Naive thymus-derived CD4-positive, alpha-beta T cell (primary cell): ENCODE data around the gene RBM23. TPM values are rescaled to one million over a fixed set of nuclear protein-coding genes. Genes with fewer than 3 reads are reported as not detected.
A peak's percentile ranks its signal among the peaks of the same experiment; 100 is the strongest.

ENCODE experiments used
- ATAC-seq: fragments of 150-1000 bp; cut with Tn5 transposase; 2 replicates; pipeline ENCODE4 v1.10.0; 2021; ENCODE audit warnings: mild to moderate bottlenecking, moderate library complexity
- CTCF ChIA-PET: fragments of 350-600 bp; sonication (Branson Sonifier 250); formaldehyde crosslinking; loops from one replicate; lab custom pipeline; 2021; ENCODE audit warnings: antibody characterized with exemption; lab: Charles Lee
- POLR2A ChIA-PET: fragments of 350-600 bp; sonication (Branson Sonifier 250); formaldehyde crosslinking; loops from one replicate; lab custom pipeline; 2021; ENCODE audit warnings: antibody characterized with exemption, inconsistent platforms; lab: Charles Lee
- DNase-seq, 9 donors: peaks; one replicate each; pipeline versions ENCODE4 v3.0.0 to v3.0.0-alpha.2; 2020 to 2022; ENCODE audit warnings: mixed read lengths in 1 of 9
- H3K27ac ChIP-seq: one replicate; pipeline ENCODE4 v1.7.0; 2013; ENCODE audit warnings: mild to moderate bottlenecking, low read depth, low read length, moderate library complexity
- H3K27me3 ChIP-seq, 2 donors: one replicate each; pipeline ENCODE4 v1.7.0; 2013; ENCODE audit warnings: low read length in 2 of 2, mild to moderate bottlenecking in 2 of 2, moderate library complexity in 2 of 2; ENCODE audit not compliant: control insufficient read depth in 2 of 2, insufficient read depth in 2 of 2
- H3K36me3 ChIP-seq, 3 experiments: 1 replicate in 2 of 3; 2 replicates in 1 of 3; pipeline ENCODE4 v1.7.0; 2013; ENCODE audit warnings: low read length in 3 of 3, mild to moderate bottlenecking in 3 of 3, moderate library complexity in 1 of 3; ENCODE audit not compliant: insufficient read depth in 3 of 3, control insufficient read depth in 2 of 3
- H3K4me1 ChIP-seq, 2 donors: one replicate each; pipeline ENCODE4 v1.7.0; 2013; ENCODE audit warnings: low read length in 2 of 2, mild to moderate bottlenecking in 2 of 2, moderate library complexity in 1 of 2; ENCODE audit not compliant: control insufficient read depth in 2 of 2, insufficient read depth in 2 of 2
- H3K4me3 ChIP-seq: 2 replicates; pipeline ENCODE4 v1.7.0; 2013; ENCODE audit warnings: mild to moderate bottlenecking, low read length
- H3K9me3 ChIP-seq, 3 experiments: 1 replicate in 2 of 3; 2 replicates in 1 of 3; pipeline ENCODE4 v1.7.0; 2013; ENCODE audit warnings: low read length in 3 of 3; ENCODE audit not compliant: control insufficient read depth in 2 of 3
- H3K27ac Mint-ChIP-seq, 9 donors: one replicate each; pipeline ENCODE4 v1.8.0; 2020 to 2022; ENCODE audit warnings: mixed read lengths in 9 of 9, mild to moderate bottlenecking in 8 of 9, moderate library complexity in 5 of 9, inconsistent platforms in 2 of 9
- H3K27me3 Mint-ChIP-seq, 5 donors: one replicate each; pipeline ENCODE4 v1.8.0; 2021 to 2022; ENCODE audit warnings: mixed read lengths in 5 of 5, mild to moderate bottlenecking in 1 of 5
- H3K36me3 Mint-ChIP-seq, 5 donors: one replicate each; pipeline ENCODE4 v1.8.0; 2020 to 2022; ENCODE audit warnings: mixed read lengths in 5 of 5, mild to moderate bottlenecking in 3 of 5, inconsistent platforms in 1 of 5
- H3K4me1 Mint-ChIP-seq, 7 donors: one replicate each; pipeline ENCODE4 v1.8.0; 2020 to 2022; ENCODE audit warnings: mixed read lengths in 7 of 7, mild to moderate bottlenecking in 3 of 7, inconsistent platforms in 1 of 7
- H3K4me3 Mint-ChIP-seq, 10 donors: one replicate each; pipeline ENCODE4 v1.8.0; 2020 to 2022; ENCODE audit warnings: mild to moderate bottlenecking in 10 of 10, mixed read lengths in 10 of 10, moderate library complexity in 6 of 10, inconsistent platforms in 2 of 10
- H3K9me3 Mint-ChIP-seq, 11 donors: one replicate each; pipeline ENCODE4 v1.8.0; 2020 to 2022; ENCODE audit warnings: mixed read lengths in 11 of 11, mild to moderate bottlenecking in 4 of 11, inconsistent platforms in 1 of 11, moderate library complexity in 1 of 11
- intact Hi-C, 2 donors: fragments of 100-400 bp; cut with micrococcal nuclease; formaldehyde crosslinking; loops; one replicate each; pipeline ENCODE4 v1.15.1; 2023
- polyA plus RNA-seq, 2 donors: library from polyadenylated mRNA; unstranded; fragments of 300-500 nt; fragmentation: Illumina TruSeq; gene quantifications; one replicate each; pipeline ENCODE4 v1.2.3, GENCODE V29; 2021
- total RNA-seq, 6 experiments: library from RNA in 5 of 6; stranded (reverse) in 5 of 6; gene quantifications; 1 replicate in 5 of 6; 2 replicates in 1 of 6; pipeline ENCODE4 v1.2.3 and lab custom pipeline; 2021 to 2026

The RBM23 gene
- total and polyA plus RNA-seq, 7 experiments from 2014 or later: 51.2 to 140 (median 95.3) TPM

GRCh38 chr14:22878271-22879246 is 40.4 kb downstream of the RBM23 start:
- POLR2A ChIA-PET: interaction anchor here (1.3 kb wide), 1 partner anchor 8 kb away, joined by 3 read pairs; no protein-coding TSS in a partner anchor
- H3K36me3 ChIP-seq: peaks cover 24 to 62% (median 31%) of the 10 kb centered on the region in 3 experiments
- no peak overlapping the region for H3K27ac ChIP-seq

GRCh38 chr14:22877000-22877501 is 41.9 kb downstream of the RBM23 start:
- ATAC-seq: no peak
- Histone ChIP-seq H3K27me3 (no peaks in the 10 kb centered on the region), H3K4me1 (peaks cover 8 to 19% of the 10 kb centered on the region in 2 donors), H3K4me3 (no peak overlapping the region), H3K27ac (no peak overlapping the region), H3K36me3 (peaks cover 24 to 72% (median 32%) of the 10 kb centered on the region in 3 experiments), H3K9me3 (no peaks in the 10 kb centered on the region)
- Mint-ChIP-seq H3K9me3 (no peaks in the 10 kb centered on the region), H3K27me3 (no peaks in the 10 kb centered on the region), H3K4me1 (peaks cover 19 to 42% (median 33%) of the 10 kb centered on the region in 7 donors), H3K4me3 (no peak overlapping the region), H3K36me3 (peaks cover 9 to 40% (median 21%) of the 10 kb centered on the region in 5 donors), H3K27ac (no peak overlapping the region)
- intact Hi-C loops: no loop called here
- DNase-seq: no peak
- CTCF ChIA-PET: no interaction called here
- POLR2A ChIA-PET: interaction anchor here (1.3 to 8.6 kb wide), 2 partner anchors 9 kb away, joined by 3 to 145 read pairs; partner anchors contain the start of gene REM2

More at GRCh38 chr14:22878271-22879246, 40.4 kb downstream of the RBM23 start:
- Histone ChIP-seq H3K4me1 (peaks cover 0 to 14% of the 10 kb centered on the region in 2 donors), H3K27me3 (no peaks in the 10 kb centered on the region), H3K4me3 (no peak overlapping the region), H3K9me3 (no peaks in the 10 kb centered on the region)
- intact Hi-C loops: no loop called here
- ATAC-seq: no peak
- Mint-ChIP-seq H3K4me1 (peaks cover 11 to 42% (median 36%) of the 10 kb centered on the region in 7 donors), H3K36me3 (peaks cover 5 to 35% (median 17%) of the 10 kb centered on the region in 5 donors), H3K9me3 (no peaks in the 10 kb centered on the region), H3K27me3 (peaks cover 0 to 5% (median 0%) of the 10 kb centered on the region in 5 donors), H3K27ac (peak overlapping the region in 7 of 9 donors; percentile 14 to 73 (median 55)), H3K4me3 (no peak overlapping the region)
- CTCF ChIA-PET: no interaction called here
- DNase-seq: no peak

- H3K27ac Mint-ChIP-seq: peak overlapping the region in 4 of 9 donors; percentile 34 to 79 (median 47)
- Histone ChIP-seq H3K4me3 (no peak overlapping the region), H3K27ac (no peak overlapping the region), H3K4me1 (peaks cover 8 to 19% of the 10 kb centered on the region in 2 donors), H3K9me3 (no peaks in the 10 kb centered on the region), H3K27me3 (no peaks in the 10 kb centered on the region), H3K36me3 (peaks cover 24 to 78% (median 32%) of the 10 kb centered on the region in 3 experiments)
- H3K4me1 Mint-ChIP-seq: peaks cover 22 to 40% (median 27%) of the 10 kb centered on the region in 7 donors
- intact Hi-C loops: no loop called here
- CTCF ChIA-PET: interaction anchor here (0.6 to 1.1 kb wide), 3 partner anchors 22 to 330 kb away, joined by 3 to 5 read pairs (median 4); no protein-coding TSS in a partner anchor
- DNase-seq: no peak
- H3K36me3 Mint-ChIP-seq: peaks cover 9 to 40% (median 21%) of the 10 kb centered on the region in 5 donors
- H3K27me3 Mint-ChIP-seq: no peaks in the 10 kb centered on the region
- POLR2A ChIA-PET: interaction anchor here (1.5 to 8.6 kb wide), 2 partner anchors 10 to 20 kb away, joined by 4 to 145 read pairs; partner anchors contain the start of gene REM2
- no peaks in the 10 kb centered on the region for H3K9me3 Mint-ChIP-seq
- no peak for ATAC-seq
- no peak overlapping the region for H3K4me3 Mint-ChIP-seq
These were observed 43.1 kb downstream of the RBM23 start for GRCh38 chr14:22875748-22876319.

GRCh38 chr14:22875003-22875747 is 43.8 kb downstream of the RBM23 start:
- peaks cover 9 to 40% (median 21%) of the 10 kb centered on the region in 5 donors for H3K36me3 Mint-ChIP-seq
- H3K9me3 Mint-ChIP-seq: no peaks in the 10 kb centered on the region
- DNase-seq: no peak
- no peak for ATAC-seq
- peaks cover 29 to 46% (median 32%) of the 10 kb centered on the region in 7 donors for H3K4me1 Mint-ChIP-seq
- H3K4me1 ChIP-seq: peaks cover 14 to 25% of the 10 kb centered on the region in 2 donors
- H3K4me3 Mint-ChIP-seq: no peak overlapping the region
- no peaks in the 10 kb centered on the region for H3K27me3 Mint-ChIP-seq
- H3K27ac Mint-ChIP-seq: peak overlapping the region in 2 of 9 donors; percentile 51 to 83
- ChIA-PET POLR2A (interaction anchor here (1.5 to 8.6 kb wide), 2 partner anchors 11 to 20 kb away, joined by 4 to 145 read pairs; partner anchors contain the start of gene REM2), CTCF (interaction anchor here (0.7 to 5.2 kb wide), 4 partner anchors 10 to 25 kb away, joined by 3 to 75 read pairs (median 14); partner anchors contain the start of gene REM2)
- peaks cover 24 to 78% (median 32%) of the 10 kb centered on the region in 3 experiments for H3K36me3 ChIP-seq
- intact Hi-C loops: no loop called here
- H3K4me3 ChIP-seq: no peak overlapping the region
- H3K9me3 ChIP-seq: no peaks in the 10 kb centered on the region
- H3K27me3 ChIP-seq: no peaks in the 10 kb centered on the region
- no peak overlapping the region for H3K27ac ChIP-seq

- H3K27ac ChIP-seq: peak overlapping the region; percentile 86
- H3K36me3 ChIP-seq: peaks cover 23 to 60% (median 32%) of the 10 kb centered on the region in 3 experiments
- ChIA-PET POLR2A (interaction anchor here (0.7 to 8.6 kb wide), 11 partner anchors 10 to 316 kb away, joined by 3 to 145 read pairs (median 8); partner anchors contain the start of genes OXA1L, RBM23 and REM2), CTCF (interaction anchor here (0.6 to 5.2 kb wide), 14 partner anchors 12 to 308 kb away, joined by 3 to 75 read pairs (median 5); partner anchors contain the start of gene REM2)
- H3K4me3 Mint-ChIP-seq: peak overlapping the region; percentile 86 to 98 (median 92)
- peaks cover 7 to 27% (median 14%) of the 10 kb centered on the region in 5 donors for H3K36me3 Mint-ChIP-seq
- no peaks in the 10 kb centered on the region for H3K27me3 Mint-ChIP-seq
- intact Hi-C loops: loop anchor here (1.0 to 5.0 kb wide), 9 partner anchors 13 to 303 kb away; partner anchors contain the start of genes ACIN1 (in 1 of the 2), C14orf119 (in 1 of the 2), DAD1 (in 1 of the 2) and OXA1L (in 1 of the 2)
- ATAC-seq: no peak
- no peak for DNase-seq
- H3K4me3 ChIP-seq: peak overlapping the region; percentile 72
- H3K9me3 ChIP-seq: no peaks in the 10 kb centered on the region
- H3K27ac Mint-ChIP-seq: peak overlapping the region; percentile 83 to 97 (median 90)
- H3K4me1 Mint-ChIP-seq: peaks cover 26 to 49% (median 29%) of the 10 kb centered on the region in 7 donors
- no peaks in the 10 kb centered on the region for H3K27me3 ChIP-seq
- H3K9me3 Mint-ChIP-seq: no peaks in the 10 kb centered on the region
- peaks cover 20 to 33% of the 10 kb centered on the region in 2 donors for H3K4me1 ChIP-seq
These were observed 46.0 kb downstream of the RBM23 start for GRCh38 chr14:22872833-22873520.
